HEK293T (cell line): Measurements from ENCODE around the gene GRK1.

ENCODE experiments used
- BHLHE40 ChIP-seq: fragments of 450-650 bp; IDR thresholded peaks from 2 replicates; pipeline ENCODE4 v1.6.1; 2016; ENCODE audit warnings: mild to moderate bottlenecking, moderate library complexity, borderline replicate concordance
- CTBP1 ChIP-seq: fragments of 450-650 bp; IDR thresholded peaks from 2 replicates; pipeline ENCODE4 v1.6.1; 2016; ENCODE audit warnings: borderline replicate concordance
- ELF4 ChIP-seq: fragments of 450-650 bp; IDR thresholded peaks from 2 replicates; pipeline ENCODE4 v1.6.1; 2017; ENCODE audit warnings: antibody characterized with exemption
- FOXM1 ChIP-seq: fragments of 450-650 bp; IDR thresholded peaks from 2 replicates; pipeline ENCODE4 v1.6.1; 2017; ENCODE audit warnings: mild to moderate bottlenecking, borderline replicate concordance
- LEF1 ChIP-seq: fragments of 450-650 bp; IDR thresholded peaks from 2 replicates; pipeline ENCODE4 v1.6.1; 2017; ENCODE audit warnings: mild to moderate bottlenecking, borderline replicate concordance
- NFRKB ChIP-seq: fragments of 450-650 bp; IDR thresholded peaks from 2 replicates; pipeline ENCODE4 v1.6.1; 2016; ENCODE audit warnings: mild to moderate bottlenecking, moderate library complexity
- SP1 ChIP-seq: fragments of 450-650 bp; IDR thresholded peaks from 2 replicates; pipeline ENCODE4 v1.6.1; 2017
- SUZ12 ChIP-seq: fragments of 450-650 bp; IDR thresholded peaks from 2 replicates; pipeline ENCODE4 v1.6.1; 2016; ENCODE audit warnings: mild to moderate bottlenecking
- TARDBP ChIP-seq: fragments of 450-650 bp; IDR thresholded peaks from 2 replicates; pipeline ENCODE4 v1.6.1; 2016
- ZNF384 ChIP-seq: fragments of 450-650 bp; IDR thresholded peaks from 2 replicates; pipeline ENCODE4 v1.6.1; 2016

DNA sequence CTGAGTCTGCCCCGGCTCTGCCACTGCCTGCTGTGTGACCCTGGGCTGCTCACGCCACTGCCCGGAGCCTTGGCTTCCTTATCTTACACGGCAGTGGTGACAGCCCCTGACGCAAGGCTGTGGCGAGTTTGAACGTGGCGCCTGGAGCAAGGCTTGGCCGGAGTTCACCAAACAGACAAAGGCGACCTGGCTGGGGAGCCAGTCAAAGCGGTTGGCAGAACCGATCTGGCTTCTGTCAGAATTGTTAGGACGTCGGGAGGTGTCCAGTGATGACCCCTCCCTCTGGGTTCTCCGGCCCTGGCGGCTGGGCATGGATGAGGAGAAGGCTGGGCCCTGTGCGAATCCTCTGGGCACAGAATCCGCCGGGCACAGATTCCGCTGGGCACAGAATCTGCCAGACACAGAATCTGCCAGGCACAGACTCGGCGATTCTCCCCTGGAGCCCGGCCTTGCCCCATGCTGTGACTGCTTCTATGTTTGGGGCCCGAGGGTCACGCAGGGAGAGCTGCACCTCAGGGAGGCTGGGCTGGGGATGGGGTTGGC is 80.3 kb downstream of the GRK1 start:
- TF ChIP-seq FOXM1: no peak
- no peak for TF ChIP-seq ZNF384
- no peak for TF ChIP-seq CTBP1
- TF ChIP-seq ELF4: no peak
- no peak for TF ChIP-seq TARDBP
- no peak for TF ChIP-seq BHLHE40
- no peak for TF ChIP-seq SP1
- no peak for TF ChIP-seq SUZ12
- no peak for TF ChIP-seq LEF1
- TF ChIP-seq NFRKB: no peak
